GM12874 (cell line): ENCODE results near the gene HIP1.

ENCODE experiments used
- CTCF ChIP-seq: IDR thresholded peaks from 2 replicates; pipeline ENCODE4 v1.5.1; 2011; ENCODE audit warnings: low read depth, mild to moderate bottlenecking, control low read depth, low read length, moderate library complexity; ENCODE audit not compliant: insufficient read depth

The HIP1 gene

GRCh38 chr7:75601539-75601938 lies 137.2 kb downstream of the HIP1 start:
- TF ChIP-seq CTCF: no peak

GRCh38 chr7:75599244-75599781 lies 139.4 kb downstream of the HIP1 start:
- TF ChIP-seq CTCF: no peak

- no peak for TF ChIP-seq CTCF
Observed at GRCh38 chr7:75596727-75597614, 141.8 kb downstream of the HIP1 start.

GRCh38 chr7:75595766-75596165 lies 143.0 kb downstream of the HIP1 start:
- no peak for TF ChIP-seq CTCF

- TF ChIP-seq CTCF: no peak
Observed at GRCh38 chr7:75591467-75592255, 147.1 kb downstream of the HIP1 start.

GRCh38 chr7:75590373-75591005 lies 148.3 kb downstream of the HIP1 start:
- TF ChIP-seq CTCF: no peak

GRCh38 chr7:75584354-75584753 lies 154.4 kb downstream of the HIP1 start:
- TF ChIP-seq CTCF: no peak
